HFFc6 (cell line): ENCODE measurements around the gene CFAP97D2. TPM values are rescaled to one million over a fixed set of nuclear protein-coding genes. Genes with fewer than 3 reads are reported as not detected.

Experiments
- DNase-seq: peaks from one replicate; pipeline ENCODE4 v3.0.0-alpha.2; 2018
- H3K27ac Mint-ChIP-seq: 2 replicates; pipeline ENCODE4 v1.8.0; 2020; ENCODE audit warnings: mild to moderate bottlenecking, mixed read lengths
- H3K27me3 Mint-ChIP-seq: 2 replicates; pipeline ENCODE4 v1.8.0; 2021; ENCODE audit warnings: mild to moderate bottlenecking, moderate library complexity, mixed read lengths; ENCODE audit not compliant: insufficient read depth
- H3K36me3 Mint-ChIP-seq: 2 replicates; pipeline ENCODE4 v1.8.0; 2021; ENCODE audit warnings: low read depth, mixed read lengths
- H3K4me1 Mint-ChIP-seq: 2 replicates; pipeline ENCODE4 v1.8.0; 2020; ENCODE audit warnings: low read depth, mixed read lengths
- H3K4me3 Mint-ChIP-seq: 2 replicates; pipeline ENCODE4 v1.8.0; 2020; ENCODE audit warnings: mild to moderate bottlenecking, moderate library complexity, mixed read lengths
- H3K9me3 Mint-ChIP-seq: 2 replicates; pipeline ENCODE4 v1.8.0; 2020; ENCODE audit warnings: mild to moderate bottlenecking, mixed read lengths
- microRNA-seq: library from miRNA; unstranded; fragments of <30 nt; microRNA quantifications from one replicate; pipeline ENCODE4, GENCODE V29; 2019
- total RNA-seq, 6 experiments: library from RNA; stranded (reverse); fragmentation: NEBNext Ultra II Directional; extraction: Animal tissue kit (Norgen Biotek cat#: 25700); gene quantifications; 2 replicates in 1 of 6; 3 replicates in 5 of 6; pipeline ENCODE4 v1.2.3, GENCODE V29; 2021
- TF ChIP-seq, protein P1 (sequence below): fragments of 200-600 bp; sonication (generic); IDR thresholded peaks from 2 replicates; pipeline ENCODE4 v1.5.0; 2021; ENCODE audit warnings: antibody characterized with exemption, mild to moderate bottlenecking

Gene CFAP97D2
- total RNA-seq, 6 experiments from 2014 or later: not detected

DNA sequence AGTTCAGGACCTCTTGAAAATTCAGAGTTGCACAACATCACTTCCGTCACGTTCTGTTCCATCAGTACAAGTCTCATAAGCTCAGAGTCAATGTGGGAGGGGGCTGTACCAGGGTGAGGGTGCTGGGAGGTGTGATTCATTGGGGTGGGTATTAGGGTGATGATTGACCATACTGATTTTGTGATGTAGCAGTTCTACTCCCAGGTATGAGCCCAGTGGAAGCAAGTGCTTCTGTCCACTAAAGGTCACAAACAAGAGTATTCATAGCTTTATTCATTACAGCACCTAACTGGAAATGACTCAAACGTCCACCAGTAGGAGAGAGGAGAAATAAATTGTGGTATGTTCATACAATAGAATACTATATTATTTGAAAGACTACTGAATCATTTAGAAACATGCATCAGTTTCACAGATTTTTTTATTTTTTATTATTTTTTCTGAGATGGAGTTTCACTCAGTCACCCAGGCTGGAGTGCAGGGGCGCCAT, 90.3 kb downstream of the CFAP97D2 start:
- H3K36me3 Mint-ChIP-seq: peaks cover 67% of the 10 kb centered on the region
- no peak overlapping the region for H3K27ac Mint-ChIP-seq
- H3K27me3 Mint-ChIP-seq: no peaks in the 10 kb centered on the region
- H3K4me1 Mint-ChIP-seq: peaks cover 44% of the 10 kb centered on the region
- H3K9me3 Mint-ChIP-seq: no peaks in the 10 kb centered on the region
- no peak overlapping the region for H3K4me3 Mint-ChIP-seq
- DNase-seq: no peak
- TF ChIP-seq, protein P1, sequence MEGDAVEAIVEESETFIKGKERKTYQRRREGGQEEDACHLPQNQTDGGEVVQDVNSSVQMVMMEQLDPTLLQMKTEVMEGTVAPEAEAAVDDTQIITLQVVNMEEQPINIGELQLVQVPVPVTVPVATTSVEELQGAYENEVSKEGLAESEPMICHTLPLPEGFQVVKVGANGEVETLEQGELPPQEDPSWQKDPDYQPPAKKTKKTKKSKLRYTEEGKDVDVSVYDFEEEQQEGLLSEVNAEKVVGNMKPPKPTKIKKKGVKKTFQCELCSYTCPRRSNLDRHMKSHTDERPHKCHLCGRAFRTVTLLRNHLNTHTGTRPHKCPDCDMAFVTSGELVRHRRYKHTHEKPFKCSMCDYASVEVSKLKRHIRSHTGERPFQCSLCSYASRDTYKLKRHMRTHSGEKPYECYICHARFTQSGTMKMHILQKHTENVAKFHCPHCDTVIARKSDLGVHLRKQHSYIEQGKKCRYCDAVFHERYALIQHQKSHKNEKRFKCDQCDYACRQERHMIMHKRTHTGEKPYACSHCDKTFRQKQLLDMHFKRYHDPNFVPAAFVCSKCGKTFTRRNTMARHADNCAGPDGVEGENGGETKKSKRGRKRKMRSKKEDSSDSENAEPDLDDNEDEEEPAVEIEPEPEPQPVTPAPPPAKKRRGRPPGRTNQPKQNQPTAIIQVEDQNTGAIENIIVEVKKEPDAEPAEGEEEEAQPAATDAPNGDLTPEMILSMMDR: no peak

Small RNA genes within 50 kb of the gene (microRNA-seq; reads per million reads assigned to microRNA genes)
- not detected for gene MIR548AR

Other genes starting within 250 kb of the CFAP97D2 start
- 1 to 10 TPM; 1.4 to 2.5 (median 2.0) TPM for gene C13orf46, start 205.2 kb upstream of the CFAP97D2 start, total RNA-seq
- gene RASA3, start 46.6 kb upstream of the CFAP97D2 start, total RNA-seq: 10 to 100 TPM; 31.6 to 37.6 (median 33.1) TPM
- 10 to 100 TPM; 73.0 to 90.1 (median 82.3) TPM for gene CDC16, start 55.6 kb downstream of the CFAP97D2 start, total RNA-seq
- gene UPF3A, start 102.3 kb downstream of the CFAP97D2 start, total RNA-seq: 10 to 100 TPM; 32.4 to 42.9 (median 39.8) TPM
- 10 to 100 TPM; 27.7 to 34.2 (median 28.6) TPM for gene CHAMP1, start 135.2 kb downstream of the CFAP97D2 start, total RNA-seq